Keratinocyte (primary cell): ENCODE measurements around the gene LMNTD2. TPM values are rescaled to one million over a fixed set of nuclear protein-coding genes. Genes with fewer than 3 reads are reported as not detected.
"Not testable (repeated sequence)": the region's sequence is repeated elsewhere in the genome, so short reads cannot be mapped to it uniquely, and the experiment has no call there.

ENCODE experiments used
- DNase-seq: peaks from one replicate; pipeline ENCODE4 v3.0.0-alpha.2; 2011; ENCODE audit warnings: low read depth, missing footprints, low spot score
- FAIRE-seq: peaks from 2 replicates; lab custom pipeline; 2011; peaks lifted over from hg19 to GRCh38; lab: Jason Lieb, UNC
- H2AFZ ChIP-seq: 2 replicates; pipeline ENCODE4 v1.6.0; 2012; ENCODE audit warnings: low read length, control low read depth, inconsistent platforms; ENCODE audit not compliant: control insufficient read depth
- H3K27ac ChIP-seq: 2 replicates; pipeline ENCODE4 v1.5.1; 2011; ENCODE audit warnings: low read length; ENCODE audit not compliant: control insufficient read depth, insufficient read depth
- H3K27me3 ChIP-seq: 3 replicates; pipeline ENCODE4 v1.6.0; 2011; ENCODE audit warnings: low read length; ENCODE audit not compliant: control insufficient read depth, insufficient read depth; ENCODE audit errors: extremely low read depth
- H3K36me3 ChIP-seq, 2 experiments: 2 replicates in 1 of 2; 3 replicates in 1 of 2; pipeline ENCODE4 v1.5.1; 2011; ENCODE audit warnings: low read length in 2 of 2, mild to moderate bottlenecking in 1 of 2; ENCODE audit not compliant: control insufficient read depth in 2 of 2, insufficient read depth in 2 of 2; ENCODE audit errors: extremely low read depth in 1 of 2
- H3K4me1 ChIP-seq: 3 replicates; pipeline ENCODE4 v1.5.1; 2011; ENCODE audit warnings: low read length; ENCODE audit not compliant: control insufficient read depth, insufficient read depth; ENCODE audit errors: extremely low read depth
- H3K4me2 ChIP-seq: 3 replicates; pipeline ENCODE4 v1.6.0; 2011; ENCODE audit warnings: low read depth, low read length; ENCODE audit not compliant: control insufficient read depth, insufficient read depth; ENCODE audit errors: extremely low read depth
- H3K4me3 ChIP-seq, 3 experiments: fragments of 200-600 bp in 1 of 3; sonication (generic) in 1 of 3; 2 replicates in 2 of 3; 3 replicates in 1 of 3; pipeline ENCODE4 v1.5.1; 2011 to 2016; ENCODE audit warnings: low read length in 3 of 3, mild to moderate bottlenecking in 3 of 3, control low read depth in 2 of 3, inconsistent platforms in 1 of 3, low read depth in 1 of 3, mixed read lengths in 1 of 3, mixed run types in 1 of 3, moderate library complexity in 1 of 3; ENCODE audit not compliant: control insufficient read depth in 2 of 3, insufficient read depth in 2 of 3; ENCODE audit errors: extremely low read depth in 1 of 3
- H3K79me2 ChIP-seq: 2 replicates; pipeline ENCODE4 v1.6.0; 2012; ENCODE audit warnings: low read length; ENCODE audit not compliant: control insufficient read depth, insufficient read depth
- H3K9ac ChIP-seq: 3 replicates; pipeline ENCODE4 v1.6.0; 2011; ENCODE audit warnings: low read length; ENCODE audit not compliant: control insufficient read depth, insufficient read depth; ENCODE audit errors: extremely low read depth
- H3K9me1 ChIP-seq: 3 replicates; pipeline ENCODE4 v1.6.0; 2011; ENCODE audit warnings: low read length; ENCODE audit not compliant: control insufficient read depth, insufficient read depth; ENCODE audit errors: extremely low read depth
- H3K9me3 ChIP-seq: 2 replicates; pipeline ENCODE4 v1.5.1; 2012; ENCODE audit warnings: low read depth, low read length; ENCODE audit not compliant: control insufficient read depth
- H4K20me1 ChIP-seq: 3 replicates; pipeline ENCODE4 v1.6.0; 2011; ENCODE audit warnings: low read length; ENCODE audit not compliant: control insufficient read depth, insufficient read depth; ENCODE audit errors: extremely low read depth
- EZH2 ChIP-seq: IDR thresholded peaks from one replicate; pipeline ENCODE4 v1.6.1; 2012; ENCODE audit warnings: inconsistent platforms, mild to moderate bottlenecking, low read length, moderate library complexity
- dilution Hi-C: fragments of 300-500 bp; cut with MboI; formaldehyde crosslinking; loops from one replicate; pipeline ENCODE4 v1.7.0; 2020; ENCODE audit warnings: low sequenced_read_pairs; ENCODE audit not compliant: extremely low pct_ligation_motif_present
- polyA plus RNA-seq, 5 experiments: library from polyadenylated mRNA; depleted of rRNA in 3 of 5; stranded (reverse) in 3 of 5; stranded (forward) in 1 of 5; unstranded in 1 of 5; fragments of >200 nt; gene quantifications; 1 replicate in 1 of 5; 2 replicates in 3 of 5; 3 replicates in 1 of 5; pipeline versions ENCODE4 v1.2.1 to v1.2.3, GENCODE V29; 2011 to 2012; ENCODE audit warnings: missing spikeins in 2 of 5, low read depth in 1 of 5, low replicate concordance in 1 of 5
- TF ChIP-seq, protein P1 (sequence below), 3 experiments: IDR thresholded peaks in 1 of 3; conservative IDR thresholded peaks in 1 of 3; optimal IDR thresholded peaks in 1 of 3; 2 replicates in 2 of 3; 3 replicates in 1 of 3; pipeline versions ENCODE3 to v1.5.1; 2011; ENCODE audit warnings: low read length in 3 of 3, mild to moderate bottlenecking in 3 of 3, moderate library complexity in 2 of 3, control low read depth in 1 of 3, inconsistent platforms in 1 of 3; ENCODE audit not compliant: insufficient read depth in 2 of 3; ENCODE audit errors: extremely low read depth in 1 of 3

LMNTD2 gene
- polyA plus RNA-seq, 1 donor (not counting 4 experiments of a cell fraction or from before 2014, with no cell fraction given) = 1.2 TPM

- H3K9me1 ChIP-seq = peaks cover 8% of the 10 kb centered on the region
- H3K27me3 ChIP-seq = no peaks in the 10 kb centered on the region
- peaks cover 33% of the 10 kb centered on the region for H3K4me1 ChIP-seq
- DNase-seq = no peak
- no peak overlapping the region for H3K27ac ChIP-seq
- H3K36me3 ChIP-seq = peaks cover 2 to 4% of the 10 kb centered on the region in 2 experiments
- peaks cover 27% of the 10 kb centered on the region for H4K20me1 ChIP-seq
- H3K9ac ChIP-seq = peak overlapping the region; percentile 58
- FAIRE-seq = no peak
- peaks cover 31% of the 10 kb centered on the region for H3K79me2 ChIP-seq
- no peaks in the 10 kb centered on the region for H3K9me3 ChIP-seq
- peak overlapping the region; percentile 89 for H3K4me2 ChIP-seq
- no peak for TF ChIP-seq EZH2
- TF ChIP-seq, protein P1, sequence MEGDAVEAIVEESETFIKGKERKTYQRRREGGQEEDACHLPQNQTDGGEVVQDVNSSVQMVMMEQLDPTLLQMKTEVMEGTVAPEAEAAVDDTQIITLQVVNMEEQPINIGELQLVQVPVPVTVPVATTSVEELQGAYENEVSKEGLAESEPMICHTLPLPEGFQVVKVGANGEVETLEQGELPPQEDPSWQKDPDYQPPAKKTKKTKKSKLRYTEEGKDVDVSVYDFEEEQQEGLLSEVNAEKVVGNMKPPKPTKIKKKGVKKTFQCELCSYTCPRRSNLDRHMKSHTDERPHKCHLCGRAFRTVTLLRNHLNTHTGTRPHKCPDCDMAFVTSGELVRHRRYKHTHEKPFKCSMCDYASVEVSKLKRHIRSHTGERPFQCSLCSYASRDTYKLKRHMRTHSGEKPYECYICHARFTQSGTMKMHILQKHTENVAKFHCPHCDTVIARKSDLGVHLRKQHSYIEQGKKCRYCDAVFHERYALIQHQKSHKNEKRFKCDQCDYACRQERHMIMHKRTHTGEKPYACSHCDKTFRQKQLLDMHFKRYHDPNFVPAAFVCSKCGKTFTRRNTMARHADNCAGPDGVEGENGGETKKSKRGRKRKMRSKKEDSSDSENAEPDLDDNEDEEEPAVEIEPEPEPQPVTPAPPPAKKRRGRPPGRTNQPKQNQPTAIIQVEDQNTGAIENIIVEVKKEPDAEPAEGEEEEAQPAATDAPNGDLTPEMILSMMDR (optimal IDR thresholded peaks at IDR 0.05 in 1 of 3, IDR thresholded peaks at IDR 0.05 in 1 of 3, conservative IDR thresholded peaks at IDR 0.05 in 1 of 3; ENCODE audit: extremely low read depth in 1 of 3, insufficient read depth in 2 of 3, low read length in 3 of 3) = no peak
- H2AFZ ChIP-seq = peak overlapping the region; percentile 80
- dilution Hi-C loops = no loop called here
- peak overlapping the region; percentile 54 to 73 (median 68) for H3K4me3 ChIP-seq
Observed at GRCh38 chr11:574632-575312, 14.2 kb upstream of the LMNTD2 start.

DNA sequence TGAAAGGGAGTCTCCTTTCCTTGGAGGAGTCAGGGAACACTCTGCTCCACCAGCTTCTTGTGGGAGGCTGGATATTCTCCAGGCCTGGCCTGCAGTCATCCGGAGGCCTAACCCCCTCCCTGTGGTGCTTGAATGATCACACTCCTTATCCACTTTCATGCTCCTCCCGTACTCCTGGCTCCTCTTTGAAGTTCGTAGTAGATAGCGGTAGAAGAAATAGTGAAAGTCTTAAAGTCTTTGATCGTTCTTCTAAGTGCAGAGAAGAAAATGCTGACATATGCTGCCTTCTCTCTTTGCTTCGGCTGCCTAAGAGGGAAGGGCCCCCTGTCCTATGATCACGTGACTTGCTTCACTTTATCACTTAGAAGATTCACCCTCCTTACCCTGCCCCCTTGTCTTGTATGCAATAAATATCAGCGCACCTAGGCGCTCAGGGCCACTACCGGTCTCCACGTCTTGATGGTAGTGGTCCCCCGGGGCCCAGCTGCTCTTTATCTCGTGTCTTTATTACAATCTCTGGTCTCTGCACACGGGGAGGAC lies 13.6 kb upstream of the LMNTD2 start:
- H2AFZ ChIP-seq, H3K9ac ChIP-seq, H3K9me1 ChIP-seq, H3K27ac ChIP-seq, FAIRE-seq, H3K9me3 ChIP-seq, DNase-seq, H3K27me3 ChIP-seq, H3K4me3 ChIP-seq, H3K36me3 ChIP-seq, dilution Hi-C loops: not testable (repeated sequence)
- peaks cover 20% of the 10 kb centered on the region for H4K20me1 ChIP-seq
- peaks cover 34% of the 10 kb centered on the region for H3K4me1 ChIP-seq
- H3K79me2 ChIP-seq = peaks cover 24% of the 10 kb centered on the region
- H3K4me2 ChIP-seq = peak overlapping the region; percentile 89
